SH-SY5Y (cell line): ENCODE data around the gene PAIP1.

Experiments used
- GATA2 ChIP-seq: IDR thresholded peaks from 2 replicates; pipeline ENCODE4 v1.6.1; 2011; ENCODE audit warnings: mild to moderate bottlenecking, low read depth, low read length
- GATA3 ChIP-seq: IDR thresholded peaks from 2 replicates; pipeline ENCODE4 v1.6.1; 2011; ENCODE audit warnings: low read depth, mild to moderate bottlenecking, low read length, moderate library complexity

GRCh38 chr5:43533646-43534045 is 23.2 kb downstream of the PAIP1 start:
- no peak for TF ChIP-seq GATA3
- no peak for TF ChIP-seq GATA2
